Left lung (tissue), 10 donors: ENCODE data around the gene BRD7. TPM values are rescaled to one million over a fixed set of nuclear protein-coding genes. Genes with fewer than 3 reads are reported as not detected.
A peak's percentile ranks its signal among the peaks of the same experiment; 100 is the strongest.

Experiments used
- ATAC-seq: fragments of 200-7000 bp; cut with Tn5 transposase; one replicate; pipeline ENCODE4 v1.9.1; 2020; ENCODE audit warnings: moderate library complexity
- DNase-seq, 4 donors: peaks; one replicate each; pipeline ENCODE4 v3.0.0-alpha.2; 2013 to 2020
- H3K27ac ChIP-seq, 2 donors: fragments of 200-600 bp; sonication (generic) in 1 of 2; one replicate each; pipeline versions ENCODE4 v1.5.0 to v1.8.0; 2020 to 2021
- H3K27me3 ChIP-seq, 2 donors: fragments of 200-600 bp; sonication (generic) in 1 of 2; one replicate each; pipeline versions ENCODE4 v1.5.0 to v1.8.0; 2020 to 2021
- H3K36me3 ChIP-seq, 2 donors: fragments of 200-600 bp; sonication (generic) in 1 of 2; one replicate each; pipeline versions ENCODE4 v1.5.0 to v1.8.0; 2020 to 2021
- H3K4me1 ChIP-seq, 2 donors: fragments of 200-600 bp; one replicate each; pipeline ENCODE4 v1.8.0; 2021
- H3K4me3 ChIP-seq, 2 donors: fragments of 200-600 bp; sonication (generic) in 1 of 2; one replicate each; pipeline versions ENCODE4 v1.5.0 to v1.8.0; 2020 to 2021; ENCODE audit warnings: mild to moderate bottlenecking in 1 of 2
- H3K9me3 ChIP-seq, 2 donors: fragments of 200-600 bp; sonication (generic) in 1 of 2; one replicate each; pipeline versions ENCODE4 v1.5.0 to v1.8.0; 2020 to 2021
- CTCF ChIP-seq, 2 donors: fragments of 200-600 bp; sonication (generic) in 1 of 2; IDR thresholded peaks; one replicate each; pipeline versions ENCODE4 v1.5.0 to v1.8.0; 2021; ENCODE audit warnings: antibody characterized with exemption in 2 of 2
- intact Hi-C, 2 donors: fragments of 100-400 bp; cut with DNase I; formaldehyde crosslinking; loops; one replicate each; pipeline versions ENCODE4 v1.11.2 to v1.14.2; 2022
- microRNA-seq, 2 donors: library from miRNA; unstranded; fragments of <30 nt; microRNA quantifications; one replicate each; pipeline ENCODE4, GENCODE V29; 2019
- polyA plus RNA-seq, 6 donors: library from polyadenylated mRNA; unstranded; fragments of 120-200 nt; gene quantifications; one replicate each; pipeline ENCODE4 v1.2.1, GENCODE V29; 2013; ENCODE audit not compliant: insufficient read length in 6 of 6
- total RNA-seq, 2 donors: library from RNA; stranded (reverse); fragmentation: NEBNext Ultra II Directional; extraction: Animal tissue kit (Norgen Biotek cat#: 25700); gene quantifications; one replicate each; pipeline ENCODE4 v1.2.1, GENCODE V29; 2021
- donor health status: DM: no; HTN: yes; CAD: no.
- donor health status: DM: no; HTN: no; CAD: no.

Gene BRD7
- total and polyA plus RNA-seq, 8 donors = 59.8 to 113 (median 97.6) TPM

- Histone ChIP-seq H3K4me1 (peaks cover 15 to 94% of the 10 kb centered on the region in 2 donors), H3K9me3 (no peaks in the 10 kb centered on the region), H3K27ac (no peak overlapping the region), H3K36me3 (no peaks in the 10 kb centered on the region), H3K27me3 (no peaks in the 10 kb centered on the region), H3K4me3 (peak overlapping the region in 1 of 2 donors; percentile 49)
- ATAC-seq (no peak), DNase-seq (peak in 1 of 4 donors; percentile 11)
- no peak for TF ChIP-seq CTCF (IDR thresholded peaks at IDR 0.05)
- intact Hi-C loops = no loop called here
Measured at GRCh38 chr16:50268352-50268751, 100.4 kb downstream of the BRD7 start.

- Histone ChIP-seq H3K4me1 (peaks cover 15 to 91% of the 10 kb centered on the region in 2 donors), H3K9me3 (no peaks in the 10 kb centered on the region), H3K27me3 (no peaks in the 10 kb centered on the region), H3K4me3 (peak overlapping the region in 1 of 2 donors; percentile 49), H3K36me3 (no peaks in the 10 kb centered on the region), H3K27ac (peak overlapping the region; percentile 49 to 71)
- ATAC-seq = no peak
- DNase-seq = peak in 2 of 4 donors; percentile 38 to 68
- intact Hi-C loops = no loop called here
- no peak for TF ChIP-seq CTCF (IDR thresholded peaks at IDR 0.05)
Measured at GRCh38 chr16:50267651-50268050, 101.1 kb downstream of the BRD7 start.

- H3K4me1 ChIP-seq = peaks cover 15 to 87% of the 10 kb centered on the region in 2 donors
- peak overlapping the region; percentile 19 to 49 for H3K4me3 ChIP-seq
Measured at GRCh38 chr16:50267151-50267631, 101.6 kb downstream of the BRD7 start.

GRCh38 chr16:50266337-50267091 is 102.3 kb downstream of the BRD7 start, which contains the start of gene ADCY7:
Gene ADCY7 (plus strand): TSS chr16:50266551. CDS start chr16:50288180, 21,629 bp downstream.
- Histone ChIP-seq H3K36me3 (no peaks in the 10 kb centered on the region), H3K4me3 (peak within 1 kb of the TSS; percentile 19 to 49), H3K27me3 (no peaks in the 10 kb centered on the region), H3K9me3 (no peaks in the 10 kb centered on the region), H3K27ac (peak within 1 kb of the TSS; percentile 49 to 71), H3K4me1 (peaks cover 15 to 86% of the 10 kb centered on the region in 2 donors)
- no peak for TF ChIP-seq CTCF (IDR thresholded peaks at IDR 0.05)
- DNase-seq = peak in 3 of 4 donors; percentile 56 to 96 (median 89)
- intact Hi-C loops = no loop called here
- ATAC-seq = peak; percentile 86

More at GRCh38 chr16:50267151-50267631, 101.6 kb downstream of the BRD7 start:
- intact Hi-C loops = no loop called here
- TF ChIP-seq CTCF (IDR thresholded peaks at IDR 0.05) = no peak
- Histone ChIP-seq H3K27me3 (no peaks in the 10 kb centered on the region), H3K27ac (peak overlapping the region; percentile 49 to 71), H3K9me3 (no peaks in the 10 kb centered on the region), H3K36me3 (no peaks in the 10 kb centered on the region)
- ATAC-seq (no peak), DNase-seq (peak in 1 of 4 donors; percentile 67)

Small RNA genes within 50 kb of the gene (microRNA-seq; reads per million reads assigned to microRNA genes)
- gene MIR6771 = 0.17 to 0.41 reads per million in 2 donors

Other genes starting within 250 kb of the BRD7 start
- 10 to 100 TPM; 14.8 to 14.9 TPM for gene TENT4B, start 215.7 kb downstream of the BRD7 start, total RNA-seq
- gene TENT4B, start 215.7 kb downstream of the BRD7 start, polyA plus RNA-seq = 10 to 100 TPM; 15.4 to 19.0 (median 16.5) TPM
- 100 to 1,000 TPM in 1 of 2 donors, 10 to 100 TPM in 1; 77.6 to 116 TPM for gene ADCY7, start 102.4 kb downstream of the BRD7 start, total RNA-seq
- gene ADCY7, start 102.4 kb downstream of the BRD7 start, polyA plus RNA-seq = 10 to 100 TPM; 23.5 to 37.4 (median 26.5) TPM
- 10 to 100 TPM; 12.5 to 23.0 TPM for gene NKD1, start 179.4 kb upstream of the BRD7 start, total RNA-seq
- gene NKD1, start 179.4 kb upstream of the BRD7 start, polyA plus RNA-seq = 10 to 100 TPM; 33.3 to 46.9 (median 42.1) TPM